Subcutaneous adipose tissue (tissue), 4 donors: ENCODE results near the gene ZFYVE19. TPM values are rescaled to one million over a fixed set of nuclear protein-coding genes. Genes with fewer than 3 reads are reported as not detected.

Experiments
- CTCF ChIP-seq: fragments of 450-650 bp; IDR thresholded peaks from one replicate; pipeline ENCODE4 v1.5.1; 2016; ENCODE audit warnings: low read depth, mild to moderate bottlenecking, control low read depth, antibody characterized with exemption, moderate library complexity
- total RNA-seq, 4 donors: library from RNA; depleted of rRNA; stranded (reverse); fragments of >200 nt; gene quantifications; one replicate each; pipeline ENCODE4 v1.1.0, GENCODE V29; 2016

The ZFYVE19 gene
- total RNA-seq, 4 donors from 2014 or later, result 16.1 to 25.5 (median 19.3) TPM

GRCh38 chr15:40823572-40824343 lies 16.9 kb downstream of the ZFYVE19 start:
- TF ChIP-seq CTCF, result no peak

GRCh38 chr15:40825661-40826422 lies 19.0 kb downstream of the ZFYVE19 start:
- no peak for TF ChIP-seq CTCF

- TF ChIP-seq CTCF, result no peak
Measured at GRCh38 chr15:40826423-40827075, 19.7 kb downstream of the ZFYVE19 start.

- no peak for TF ChIP-seq CTCF
Measured at GRCh38 chr15:40828447-40829036, 21.7 kb downstream of the ZFYVE19 start, which contains the start of gene PPP1R14D. TSS of gene PPP1R14D (minus strand) at chr15:40828708. CDS start at chr15:40828641, 67 bp downstream.

GRCh38 chr15:40829115-40829514 lies 22.2 kb downstream of the ZFYVE19 start:
- TF ChIP-seq CTCF, result no peak

- TF ChIP-seq CTCF, result no peak
Measured at GRCh38 chr15:40830884-40831283, 24.0 kb downstream of the ZFYVE19 start.

- no peak for TF ChIP-seq CTCF
Measured at GRCh38 chr15:40831861-40832260, 25.0 kb downstream of the ZFYVE19 start.
